H1 (cell line): Measurements from ENCODE around the gene LAG3. TPM values are rescaled to one million over a fixed set of nuclear protein-coding genes. Genes with fewer than 3 reads are reported as not detected.

Source experiments
- CTCF ChIA-PET: fragments of 300-600 bp; sonication (Branson Sonifier 250); formaldehyde crosslinking; loops from one replicate; lab custom pipeline; 2021; ENCODE audit not compliant: partially characterized antibody; lab: Charles Lee
- POLR2A ChIA-PET: fragments of 300-600 bp; sonication (Branson Sonifier 250); formaldehyde crosslinking; loops from one replicate; lab custom pipeline; 2021; ENCODE audit warnings: inconsistent platforms; ENCODE audit not compliant: partially characterized antibody; lab: Charles Lee
- DNase-seq, 2 experiments: peaks; one replicate each; pipeline versions ENCODE4 v3.0.0 to v3.0.0-alpha.2; 2010 to 2022; ENCODE audit warnings: low spot score in 2 of 2, low read depth in 1 of 2, mixed read lengths in 1 of 2
- FAIRE-seq: peaks from 2 replicates; lab custom pipeline; 2011; peaks lifted over from hg19 to GRCh38; lab: Jason Lieb, UNC
- H2AFZ ChIP-seq: 2 replicates; pipeline ENCODE4 v1.8.1; 2012; ENCODE audit warnings: low read length, inconsistent platforms
- H2AK5ac ChIP-seq: 2 replicates; pipeline ENCODE4 v1.6.1; 2013; ENCODE audit warnings: low read depth, low read length
- H2BK120ac ChIP-seq: replicated peaks from 2 replicates; pipeline ENCODE3; 2013; ENCODE audit warnings: low read depth, low read length, inconsistent platforms
- H2BK12ac ChIP-seq: 2 replicates; pipeline ENCODE4 v1.6.1; 2013; ENCODE audit warnings: low read depth, low read length
- H2BK15ac ChIP-seq: 2 replicates; pipeline ENCODE4 v1.6.1; 2013; ENCODE audit warnings: low read length
- H2BK20ac ChIP-seq: 2 replicates; pipeline ENCODE4 v1.6.1; 2013; ENCODE audit warnings: low read length
- H2BK5ac ChIP-seq: 2 replicates; pipeline ENCODE4 v1.6.1; 2013; ENCODE audit warnings: low read depth, low read length
- H3K14ac ChIP-seq: 2 replicates; pipeline ENCODE4 v1.6.1; 2013; ENCODE audit warnings: inconsistent platforms; ENCODE audit not compliant: insufficient read length
- H3K18ac ChIP-seq: 2 replicates; pipeline ENCODE4 v1.6.1; 2013; ENCODE audit warnings: low read length; ENCODE audit errors: extremely low read depth
- H3K23ac ChIP-seq: 2 replicates; pipeline ENCODE4 v1.6.1; 2013; ENCODE audit warnings: inconsistent platforms; ENCODE audit not compliant: insufficient read length
- H3K23me2 ChIP-seq: 2 replicates; pipeline ENCODE4 v1.6.1; 2013; ENCODE audit warnings: low read depth, low read length
- H3K27ac ChIP-seq: 2 replicates; pipeline ENCODE4 v1.6.1; 2011; ENCODE audit warnings: low read depth, low read length, inconsistent platforms
- H3K27me3 ChIP-seq, 4 experiments: replicated peaks in 1 of 4; 1 replicate in 1 of 4; 2 replicates in 3 of 4; pipeline versions ENCODE4 v1.6.1 to v1.8.1; 2011 to 2013; ENCODE audit warnings: low read length in 3 of 4, mild to moderate bottlenecking in 3 of 4, inconsistent platforms in 2 of 4, mixed read lengths in 2 of 4, moderate library complexity in 1 of 4; ENCODE audit not compliant: control insufficient read depth in 3 of 4, insufficient read depth in 3 of 4; ENCODE audit errors: extremely low read depth in 1 of 4
- H3K36me3 ChIP-seq, 4 experiments: 2 replicates each; pipeline versions ENCODE4 v1.6.1 to v1.8.1; 2011 to 2013; ENCODE audit warnings: mild to moderate bottlenecking in 4 of 4, low read length in 3 of 4, moderate library complexity in 2 of 4, control low read depth in 1 of 4, inconsistent platforms in 1 of 4; ENCODE audit not compliant: insufficient read depth in 4 of 4, control insufficient read depth in 2 of 4
- H3K4ac ChIP-seq: replicated peaks from 2 replicates; pipeline ENCODE3; 2013; ENCODE audit warnings: low read length, low read depth, mixed read lengths, inconsistent platforms; ENCODE audit not compliant: insufficient read length
- H3K4me1 ChIP-seq, 4 experiments: replicated peaks in 1 of 4; 1 replicate in 1 of 4; 2 replicates in 3 of 4; pipeline versions ENCODE4 v1.6.1 to v1.8.1; 2011 to 2013; ENCODE audit warnings: low read length in 3 of 4, inconsistent platforms in 2 of 4, mixed read lengths in 1 of 4; ENCODE audit not compliant: insufficient read depth in 4 of 4, control insufficient read depth in 3 of 4
- H3K4me2 ChIP-seq, 2 experiments: 2 replicates each; pipeline versions ENCODE4 v1.6.1 to v1.8.1; 2011 to 2013; ENCODE audit warnings: low read depth in 2 of 2, low read length in 2 of 2, control low read depth in 1 of 2, inconsistent platforms in 1 of 2, mild to moderate bottlenecking in 1 of 2; ENCODE audit not compliant: insufficient read depth in 1 of 2
- H3K4me3 ChIP-seq, 4 experiments: fragments of 200-600, 300-600 bp in 1 of 4; sonication (generic), shearing (Covaris generic), sonication (Bioruptor Twin) in 1 of 4; 2 replicates each; pipeline versions ENCODE4 v1.5.1 to v1.8.1; 2011 to 2016; ENCODE audit warnings: low read length in 4 of 4, low read depth in 3 of 4, control low read depth in 2 of 4, inconsistent platforms in 2 of 4, mild to moderate bottlenecking in 2 of 4, mixed read lengths in 1 of 4, moderate library complexity in 1 of 4; ENCODE audit not compliant: insufficient read depth in 2 of 4; ENCODE audit errors: extremely low read depth in 1 of 4
- H3K56ac ChIP-seq: replicated peaks from 2 replicates; pipeline ENCODE3; 2013; ENCODE audit warnings: low read depth, mild to moderate bottlenecking, mixed read lengths, low read length, inconsistent platforms; ENCODE audit not compliant: insufficient read length
- H3K79me1 ChIP-seq: 2 replicates; pipeline ENCODE4 v1.6.1; 2013; ENCODE audit warnings: low read depth, low read length, control low read depth
- H3K79me2 ChIP-seq, 2 experiments: 2 replicates each; pipeline versions ENCODE4 v1.6.1 to v1.8.1; 2012 to 2013; ENCODE audit warnings: low read length in 2 of 2, mild to moderate bottlenecking in 2 of 2, inconsistent platforms in 1 of 2; ENCODE audit not compliant: insufficient read depth in 2 of 2, control insufficient read depth in 1 of 2
- H3K9ac ChIP-seq, 4 experiments: replicated peaks in 1 of 4; 1 replicate in 1 of 4; 2 replicates in 3 of 4; pipeline versions ENCODE4 v1.6.1 to v1.8.1; 2011 to 2013; ENCODE audit warnings: low read depth in 3 of 4, low read length in 3 of 4, control low read depth in 2 of 4, mild to moderate bottlenecking in 2 of 4, moderate library complexity in 2 of 4, inconsistent platforms in 1 of 4; ENCODE audit errors: extremely low read depth in 1 of 4
- H3K9me3 ChIP-seq, 2 experiments: 2 replicates each; pipeline versions ENCODE4 v1.6.1 to v1.8.1; 2012 to 2013; ENCODE audit warnings: mild to moderate bottlenecking in 2 of 2, moderate library complexity in 2 of 2, control low read depth in 1 of 2, inconsistent platforms in 1 of 2, low read depth in 1 of 2, low read length in 1 of 2, mixed read lengths in 1 of 2; ENCODE audit not compliant: insufficient read depth in 2 of 2
- H4K20me1 ChIP-seq, 2 experiments: replicated peaks in 1 of 2; 2 replicates each; pipeline versions ENCODE3 to v1.8.1; 2011 to 2013; ENCODE audit warnings: inconsistent platforms in 2 of 2, low read length in 2 of 2, mild to moderate bottlenecking in 1 of 2; ENCODE audit not compliant: insufficient read depth in 2 of 2, control insufficient read depth in 1 of 2
- H4K5ac ChIP-seq: 2 replicates; pipeline ENCODE4 v1.6.1; 2013; ENCODE audit warnings: low read length, low read depth, mixed read lengths, inconsistent platforms; ENCODE audit not compliant: insufficient read length
- H4K8ac ChIP-seq: 2 replicates; pipeline ENCODE4 v1.8.0; 2013; ENCODE audit warnings: mild to moderate bottlenecking, moderate library complexity, low read length, inconsistent platforms; ENCODE audit not compliant: insufficient read depth; ENCODE audit errors: extremely low read depth
- H4K91ac ChIP-seq: replicated peaks from 2 replicates; pipeline ENCODE3; 2013; ENCODE audit warnings: low read length, mixed read lengths, inconsistent platforms; ENCODE audit not compliant: insufficient read length
- ASH2L ChIP-seq: fragments of 200-600, 300-600 bp; sonication (generic); IDR thresholded peaks from one replicate; pipeline ENCODE4 v1.7.1; 2017; ENCODE audit warnings: low read length
- CHD2 ChIP-seq: IDR thresholded peaks from 2 replicates; pipeline ENCODE4 v1.6.1; 2012; ENCODE audit warnings: low read length, improper control_type of control experiment
- JUN ChIP-seq: IDR thresholded peaks from 2 replicates; pipeline ENCODE4 v1.6.1; 2011; ENCODE audit warnings: low read depth, mild to moderate bottlenecking, improper control_type of control experiment, low read length
- RBBP5 ChIP-seq: IDR thresholded peaks from 2 replicates; pipeline ENCODE4 v1.7.1; 2012; ENCODE audit warnings: low read depth, mild to moderate bottlenecking, inconsistent platforms, low read length, moderate library complexity, borderline replicate concordance
- SIN3A ChIP-seq, 2 experiments: IDR thresholded peaks in 1 of 2; conservative IDR thresholded peaks in 1 of 2; 2 replicates each; pipeline ENCODE4 v1.6.1; 2011 to 2012; ENCODE audit warnings: low read length in 2 of 2, improper control_type of control experiment in 1 of 2, low read depth in 1 of 2, mild to moderate bottlenecking in 1 of 2
- WGBS, 2 experiments: shearing (Covaris generic) in 1 of 2; methylation state at CpG; one replicate each; pipeline versions ENCODE4 v1.1.6 to v1.1.7; 2013 to 2015; ENCODE audit warnings: low lambda C conversion rate in 2 of 2, mixed read lengths in 2 of 2, inconsistent platforms in 1 of 2, low coverage in 1 of 2, missing lambda C conversion rate in 1 of 2; ENCODE audit not compliant: insufficient replicate concordance in 2 of 2, insufficient coverage in 1 of 2, insufficient read length in 1 of 2; ENCODE audit errors: extremely low coverage in 1 of 2, missing lambda C conversion rate in 1 of 2; 5-methylcytosine and 5-hydroxymethylcytosine counted together
- polyA plus RNA-seq, 7 experiments: library from polyadenylated mRNA; depleted of rRNA in 3 of 7; stranded (reverse) in 5 of 7; unstranded in 2 of 7; fragments of >200 nt in 5 of 7; fragments of 200-250 nt in 2 of 7; gene quantifications; 1 replicate in 5 of 7; 2 replicates in 1 of 7; 4 replicates in 1 of 7; pipeline versions ENCODE4 v1.2.1 to v1.2.3, GENCODE V29; 2011 to 2013; ENCODE audit warnings: missing spikeins in 2 of 7, mixed read lengths in 2 of 7
- total RNA-seq: library from RNA; stranded (reverse); fragmentation: NEBNext Ultra II Directional; extraction: Animal tissue kit (Norgen Biotek cat#: 25700); gene quantifications from 2 replicates; pipeline ENCODE4 v1.2.1, GENCODE V29; 2021
- TF ChIP-seq, protein P1 (sequence below): IDR thresholded peaks from 2 replicates; pipeline ENCODE4 v1.6.1; 2012; ENCODE audit warnings: inconsistent platforms
- TF ChIP-seq, protein P2 (sequence below): IDR thresholded peaks from 2 replicates; pipeline ENCODE4 v1.6.1; 2012; ENCODE audit warnings: inconsistent platforms

Gene LAG3
- total and polyA plus RNA-seq, 2 of the 8 experiments (the other 6 are each of a cell fraction or from before 2014, with no cell fraction given) = 1.1 to 3.1 TPM

DNA sequence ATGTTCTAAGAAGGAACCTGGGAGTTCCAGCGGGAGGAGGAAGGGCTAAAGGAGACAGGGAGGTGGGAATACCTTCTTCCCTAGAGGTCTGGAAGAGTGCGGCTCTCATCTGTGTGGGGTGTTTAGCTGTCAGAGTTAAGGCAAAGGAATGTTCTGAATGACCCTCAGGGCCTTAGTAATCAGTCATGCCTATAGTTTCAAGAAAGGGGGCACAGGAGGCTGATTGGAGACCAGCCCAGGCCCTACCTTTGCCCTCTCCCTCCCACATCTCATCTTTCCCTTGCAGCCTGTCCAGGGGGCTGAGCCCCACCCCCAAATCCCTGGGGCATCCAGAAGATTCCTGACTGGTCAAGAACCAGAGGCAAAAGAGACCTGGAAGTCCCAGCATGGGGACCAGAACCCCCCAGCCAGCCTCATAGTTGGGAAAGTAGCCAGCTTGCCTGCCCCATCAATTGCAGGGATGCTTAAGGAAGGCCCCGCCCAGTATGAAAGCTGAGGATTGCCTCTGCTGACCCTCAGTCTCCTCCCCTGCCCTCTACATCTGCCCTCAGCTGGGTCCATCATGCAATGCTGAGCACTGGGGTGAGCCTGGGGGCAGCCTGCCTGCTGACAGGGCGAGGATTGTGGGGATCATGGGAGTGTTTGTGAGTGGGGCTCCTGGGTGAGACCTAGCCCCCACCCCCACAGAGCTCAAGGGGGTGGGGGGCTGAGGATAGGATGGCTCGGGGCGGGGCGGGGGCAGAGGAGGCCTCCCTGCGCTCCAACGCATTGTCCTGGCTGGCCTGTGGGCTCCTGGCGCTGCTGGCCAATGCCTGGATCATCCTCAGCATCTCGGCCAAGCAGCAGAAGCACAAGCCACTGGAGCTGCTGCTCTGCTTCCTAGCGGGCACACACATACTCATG lies 51.1 kb downstream of the LAG3 start:
- Histone ChIP-seq H3K9me3 (no peaks in the 10 kb centered on the region), H3K4me2 (peak overlapping the region in 1 of 2 experiments; percentile 94; a peak in 2 of 4 replicates), H2BK5ac (peak overlapping the region; percentile 13; the same call in 1 of the 2 replicates), H3K14ac (no peak overlapping the region), H2BK120ac (no peak overlapping the region), H3K9ac (no peak overlapping the region), H2BK12ac (peak overlapping the region; percentile 75; the same call in 1 of the 2 replicates), H3K23ac (no peak overlapping the region), H4K20me1 (peaks cover 0 to 4% of the 10 kb centered on the region in 2 experiments), H2BK15ac (peak overlapping the region; percentile 98), H4K5ac (no peak overlapping the region), H3K79me1 (no peaks in the 10 kb centered on the region; the same call in 1 of the 2 replicates), H3K56ac (no peak overlapping the region), H3K27me3 (peaks cover 0 to 12% (median 8%) of the 10 kb centered on the region in 4 experiments; a peak in 5 of 7 replicates), H3K4me3 (no peak overlapping the region), H4K8ac (no peak overlapping the region), H3K23me2 (peaks cover 24% of the 10 kb centered on the region), H3K27ac (no peak overlapping the region; the same call in 1 of the 2 replicates), H4K91ac (no peak overlapping the region), H3K36me3 (no peaks in the 10 kb centered on the region), H2AK5ac (peak overlapping the region; percentile 77), H2BK20ac (peak overlapping the region; percentile 61; the same call in 1 of the 2 replicates), H2AFZ (no peak overlapping the region), H3K4me1 (peaks cover 8 to 58% (median 33%) of the 10 kb centered on the region in 4 experiments), H3K18ac (no peak overlapping the region; the same call in 1 of the 2 replicates), H3K4ac (no peak overlapping the region), H3K79me2 (no peaks in the 10 kb centered on the region)
- WGBS, 2 experiments = 73% methylated on average over 7 of the region's 12 CpGs; no CpG with 5 or more reads in 1 of the 2 experiments
- POLR2A ChIA-PET = interaction anchor here (0.6 to 27.1 kb wide), 16 partner anchors 13 to 219 kb away, joined by 3 to 388 read pairs (median 4); partner anchors contain the start of genes C12orf57, CDCA3, GNB3 and LAG3
- DNase-seq = no peak
- CTCF ChIA-PET = interaction anchor here (1.1 to 23.7 kb wide), 12 partner anchors 12 to 202 kb away, joined by 3 to 532 read pairs (median 18); partner anchors contain the start of genes CD4, CDCA3, COPS7A and GNB3
- no peak for FAIRE-seq
- TF ChIP-seq ASH2L (no peak), CHD2 (no peak), JUN (no peak), SIN3A (conservative IDR thresholded peaks at IDR 0.05 in 1 of 2, IDR thresholded peaks at IDR 0.05 in 1 of 2; ENCODE audit: low read depth in 1 of 2, low read length in 2 of 2) (no peak), RBBP5 (no peak)
- TF ChIP-seq, protein P1, sequence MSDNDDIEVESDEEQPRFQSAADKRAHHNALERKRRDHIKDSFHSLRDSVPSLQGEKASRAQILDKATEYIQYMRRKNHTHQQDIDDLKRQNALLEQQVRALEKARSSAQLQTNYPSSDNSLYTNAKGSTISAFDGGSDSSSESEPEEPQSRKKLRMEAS = no peak
- TF ChIP-seq, protein P2, sequence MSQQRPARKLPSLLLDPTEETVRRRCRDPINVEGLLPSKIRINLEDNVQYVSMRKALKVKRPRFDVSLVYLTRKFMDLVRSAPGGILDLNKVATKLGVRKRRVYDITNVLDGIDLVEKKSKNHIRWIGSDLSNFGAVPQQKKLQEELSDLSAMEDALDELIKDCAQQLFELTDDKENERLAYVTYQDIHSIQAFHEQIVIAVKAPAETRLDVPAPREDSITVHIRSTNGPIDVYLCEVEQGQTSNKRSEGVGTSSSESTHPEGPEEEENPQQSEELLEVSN = no peak
